PFSK-1 (cell line): Measurements from ENCODE around the gene NTMT1.

ENCODE experiments used
- REST ChIP-seq, 2 experiments: IDR thresholded peaks; 2 replicates each; pipeline versions ENCODE4 v1.6.1 to v1.8.0; 2011 to 2012; ENCODE audit warnings: low read depth in 2 of 2, low read length in 2 of 2, control low read depth in 1 of 2, inconsistent platforms in 1 of 2, mild to moderate bottlenecking in 1 of 2, moderate library complexity in 1 of 2; ENCODE audit not compliant: insufficient read depth in 1 of 2
- TAF1 ChIP-seq: IDR thresholded peaks from 2 replicates; pipeline ENCODE4 v1.6.1; 2012; ENCODE audit warnings: low read length, control low read depth, borderline replicate concordance; ENCODE audit not compliant: insufficient read depth

GRCh38 chr9:129626625-129627284 is 792 bp downstream of the NTMT1 start:
- TF ChIP-seq REST (IDR thresholded peaks at IDR 0.05; ENCODE audit: insufficient read depth in 1 of 2, low read depth in 2 of 2, low read length in 2 of 2) (no peak), TAF1 (peak; percentile 64; the same call in 1 of the 2 replicates)
